Neural progenitor cell (in vitro differentiated cells): ENCODE results near the gene AHSG.

ENCODE experiments used
- CTCF ChIP-seq: fragments of 200-600 bp; sonication (generic); IDR thresholded peaks from 2 replicates; pipeline ENCODE4 v1.5.1; 2017; ENCODE audit warnings: antibody characterized with exemption, mild to moderate bottlenecking
- EZH2 ChIP-seq: fragments of 200-600 bp; sonication (generic); IDR thresholded peaks from 2 replicates; pipeline ENCODE4 v1.6.1; 2017; ENCODE audit warnings: antibody characterized with exemption, mild to moderate bottlenecking, moderate library complexity
- EZH2phosphoT487 ChIP-seq: fragments of 200-600 bp; sonication (generic); IDR thresholded peaks from 2 replicates; pipeline ENCODE4 v1.6.1; 2017; ENCODE audit warnings: antibody characterized with exemption

- TF ChIP-seq CTCF (no peak), EZH2 (no peak), EZH2phosphoT487 (no peak)
Observed at GRCh38 chr3:186627852-186628414, 15.1 kb downstream of the AHSG start.
